ENCODE data around the gene FRMD4A.

DNA sequence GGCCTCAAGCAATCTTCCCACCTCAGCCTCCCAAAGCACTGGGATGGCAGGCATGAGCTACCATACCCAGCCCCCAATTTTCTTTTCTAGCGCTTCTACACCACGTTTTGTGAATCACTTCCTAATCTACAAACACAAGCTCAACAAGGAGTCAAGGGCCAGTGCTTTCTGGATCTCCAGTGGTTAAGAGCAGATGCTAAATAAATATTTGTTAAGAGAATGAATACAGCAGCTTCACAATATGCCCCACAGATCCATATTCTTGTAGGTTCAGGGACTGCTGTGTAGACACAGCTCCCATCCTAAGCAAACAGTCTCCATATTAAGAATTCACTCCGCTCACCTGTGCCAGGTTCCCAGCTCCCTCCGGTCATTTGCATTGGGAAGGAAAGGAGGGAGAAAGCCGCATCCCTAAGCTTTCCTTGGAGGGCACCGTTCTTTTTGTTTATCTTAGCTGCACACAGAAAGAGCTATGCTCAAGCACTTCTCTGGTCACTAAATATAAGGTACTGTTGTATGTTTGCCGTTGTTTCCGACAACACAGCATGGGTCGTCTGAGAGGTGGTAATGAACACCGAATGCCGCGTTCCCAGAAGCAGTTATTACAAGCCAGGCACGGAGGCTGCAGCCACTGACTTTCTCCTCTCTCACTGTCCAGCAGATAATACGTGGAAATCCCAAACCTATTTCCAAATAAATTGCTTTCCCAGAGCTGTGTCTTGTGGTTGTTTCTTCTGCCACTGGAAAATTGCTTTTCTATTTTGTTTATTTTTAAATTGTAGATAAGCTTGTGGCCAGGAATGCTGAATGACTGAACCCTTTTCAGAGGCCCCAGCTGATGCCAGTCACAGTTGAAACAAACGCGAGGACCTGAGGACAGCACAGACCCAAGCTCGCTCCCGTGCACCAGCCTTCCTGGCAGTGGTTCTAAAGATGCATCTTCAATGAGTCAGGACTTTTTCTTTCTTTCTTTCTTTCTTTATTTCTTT is 526.9 kb downstream of the FRMD4A start:
- TF ChIP-seq, protein P1, sequence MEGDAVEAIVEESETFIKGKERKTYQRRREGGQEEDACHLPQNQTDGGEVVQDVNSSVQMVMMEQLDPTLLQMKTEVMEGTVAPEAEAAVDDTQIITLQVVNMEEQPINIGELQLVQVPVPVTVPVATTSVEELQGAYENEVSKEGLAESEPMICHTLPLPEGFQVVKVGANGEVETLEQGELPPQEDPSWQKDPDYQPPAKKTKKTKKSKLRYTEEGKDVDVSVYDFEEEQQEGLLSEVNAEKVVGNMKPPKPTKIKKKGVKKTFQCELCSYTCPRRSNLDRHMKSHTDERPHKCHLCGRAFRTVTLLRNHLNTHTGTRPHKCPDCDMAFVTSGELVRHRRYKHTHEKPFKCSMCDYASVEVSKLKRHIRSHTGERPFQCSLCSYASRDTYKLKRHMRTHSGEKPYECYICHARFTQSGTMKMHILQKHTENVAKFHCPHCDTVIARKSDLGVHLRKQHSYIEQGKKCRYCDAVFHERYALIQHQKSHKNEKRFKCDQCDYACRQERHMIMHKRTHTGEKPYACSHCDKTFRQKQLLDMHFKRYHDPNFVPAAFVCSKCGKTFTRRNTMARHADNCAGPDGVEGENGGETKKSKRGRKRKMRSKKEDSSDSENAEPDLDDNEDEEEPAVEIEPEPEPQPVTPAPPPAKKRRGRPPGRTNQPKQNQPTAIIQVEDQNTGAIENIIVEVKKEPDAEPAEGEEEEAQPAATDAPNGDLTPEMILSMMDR (IDR thresholded peaks at IDR 0.05), result no peak
- no peak for TF ChIP-seq POLR2A (IDR thresholded peaks at IDR 0.05)
